HepG2 (cell line): ENCODE results near the gene CIAO3. TPM values are rescaled to one million over a fixed set of nuclear protein-coding genes. Genes with fewer than 3 reads are reported as not detected.
A peak's percentile ranks its signal among the peaks of the same experiment; 100 is the strongest.

Experiments
- AHR ChIP-seq: IDR thresholded peaks from 2 replicates; pipeline ENCODE4 v1.6.1; 2018; ENCODE audit warnings: missing genetic modification reagents, missing compliant biosample characterization
- ARNT ChIP-seq: fragments of 450-650 bp; IDR thresholded peaks from 2 replicates; pipeline ENCODE4 v1.6.1; 2017
- CSRNP1 ChIP-seq: sonication (generic); formaldehyde crosslinking; IDR thresholded peaks from 2 replicates; pipeline ENCODE4 v1.8.1; 2023; ENCODE audit warnings: mild to moderate bottlenecking, missing genetic modification reagents
- HHEX ChIP-seq: IDR thresholded peaks from 2 replicates; pipeline ENCODE4 v1.6.1; 2016; ENCODE audit warnings: control low read depth
- MAF1 ChIP-seq: sonication (generic); formaldehyde crosslinking; IDR thresholded peaks from 2 replicates; pipeline ENCODE4 v1.5.0; 2020; ENCODE audit warnings: missing genetic modification reagents, borderline replicate concordance
- MAX ChIP-seq: IDR thresholded peaks from 2 replicates; pipeline ENCODE4 v1.6.1; 2012; ENCODE audit warnings: inconsistent platforms
- MAZ ChIP-seq, 2 experiments: sonication (generic) in 1 of 2; formaldehyde crosslinking in 1 of 2; IDR thresholded peaks; 2 replicates each; pipeline versions ENCODE4 v1.5.0 to v1.6.1; 2012 to 2020; ENCODE audit warnings: low read depth in 2 of 2, mild to moderate bottlenecking in 2 of 2, borderline replicate concordance in 1 of 2, improper control_type of control experiment in 1 of 2, low read length in 1 of 2, missing genetic modification reagents in 1 of 2, moderate library complexity in 1 of 2
- MTA3 ChIP-seq: sonication (generic); formaldehyde crosslinking; IDR thresholded peaks from 2 replicates; pipeline ENCODE4 v1.4.0; 2020; ENCODE audit warnings: missing genetic modification reagents
- NBN ChIP-seq: fragments of 450-650 bp; conservative IDR thresholded peaks from 2 replicates; pipeline ENCODE4 v1.6.1; 2017
- NFKB2 ChIP-seq: sonication (generic); formaldehyde crosslinking; IDR thresholded peaks from 2 replicates; pipeline ENCODE4 v1.4.0; 2020; ENCODE audit warnings: missing genetic modification reagents, borderline replicate concordance
- NONO ChIP-seq, 2 experiments: fragments of 450-650 bp in 1 of 2; sonication (generic) in 1 of 2; formaldehyde crosslinking in 1 of 2; IDR thresholded peaks in 1 of 2; conservative IDR thresholded peaks in 1 of 2; 2 replicates each; pipeline versions ENCODE4 v1.6.1 to v1.8.0; 2017 to 2022; ENCODE audit warnings: mild to moderate bottlenecking in 1 of 2, missing genetic modification reagents in 1 of 2, moderate library complexity in 1 of 2
- RAD21 ChIP-seq: fragments of 450-650 bp; formaldehyde crosslinking; IDR thresholded peaks from 2 replicates; pipeline ENCODE4 v1.5.0; 2020; ENCODE audit warnings: mild to moderate bottlenecking
- RNF2 ChIP-seq: fragments of 450-650 bp; conservative IDR thresholded peaks from 2 replicates; pipeline ENCODE4 v1.6.1; 2016; ENCODE audit warnings: low read depth
- SRF ChIP-seq: IDR thresholded peaks from 2 replicates; pipeline ENCODE4 v1.6.1; 2011; ENCODE audit warnings: mild to moderate bottlenecking, low read depth, low read length, moderate library complexity
- TAF15 ChIP-seq: fragments of 200-400 bp; formaldehyde crosslinking; IDR thresholded peaks from one replicate; pipeline ENCODE4 v1.6.1; 2018; ENCODE audit warnings: mild to moderate bottlenecking, low read depth, low read length; ENCODE audit not compliant: poor library complexity, severe bottlenecking
- TFDP1 ChIP-seq: IDR thresholded peaks from 2 replicates; pipeline ENCODE4 v1.6.1; 2016; ENCODE audit warnings: missing compliant biosample characterization, missing genetic modification reagents, borderline replicate concordance
- TGIF2 ChIP-seq: IDR thresholded peaks from 2 replicates; pipeline ENCODE4 v1.6.1; 2016; ENCODE audit warnings: control low read depth, missing compliant biosample characterization
- ZFAT ChIP-seq: sonication (generic); formaldehyde crosslinking; conservative IDR thresholded peaks from 2 replicates; pipeline ENCODE4 v1.8.1; 2023; ENCODE audit warnings: missing genetic modification reagents, inconsistent platforms
- ZFP90 ChIP-seq: sonication (generic); formaldehyde crosslinking; IDR thresholded peaks from 2 replicates; pipeline ENCODE4 v1.8.0; 2022; ENCODE audit warnings: missing genetic modification reagents, mild to moderate bottlenecking, inconsistent platforms, borderline replicate concordance
- ZNF382 ChIP-seq: sonication (generic); formaldehyde crosslinking; IDR thresholded peaks from 2 replicates; pipeline ENCODE4 v1.5.0; 2020; ENCODE audit warnings: missing genetic modification reagents, mild to moderate bottlenecking, borderline replicate concordance
- ZNF446 ChIP-seq: sonication (generic); formaldehyde crosslinking; IDR thresholded peaks from 2 replicates; pipeline ENCODE4 v1.5.0; 2020; ENCODE audit warnings: mild to moderate bottlenecking, missing genetic modification reagents
- ZNF75D ChIP-seq: sonication (generic); formaldehyde crosslinking; IDR thresholded peaks from 2 replicates; pipeline ENCODE4 v1.8.1; 2023; ENCODE audit warnings: missing genetic modification reagents, mild to moderate bottlenecking, borderline replicate concordance
- ZNF777 ChIP-seq: sonication (generic); formaldehyde crosslinking; IDR thresholded peaks from 2 replicates; pipeline ENCODE4 v1.4.0; 2020; ENCODE audit warnings: missing genetic modification reagents
- polyA plus RNA-seq, 8 experiments: library from polyadenylated mRNA; depleted of rRNA in 3 of 8; stranded (reverse) in 7 of 8; unstranded in 1 of 8; fragments of >200 nt; fragmentation: Illumina TruSeq in 4 of 8; extraction: Trizol in 4 of 8; gene quantifications; 2 replicates each; pipeline versions ENCODE4 v1.2.1 to v1.2.3, GENCODE V29; 2011 to 2016; ENCODE audit warnings: low read depth in 4 of 8, missing spikeins in 1 of 8, mixed read lengths in 1 of 8; ENCODE audit not compliant: insufficient read depth in 1 of 8
- total RNA-seq, 5 experiments: library from RNA; depleted of rRNA; stranded (reverse); fragments of >200 nt; fragmentation: Illumina TruSeq; extraction: Trizol; gene quantifications; 2 replicates each; pipeline ENCODE4 v1.2.3, GENCODE V29; 2016; ENCODE audit warnings: low read depth in 1 of 5

Gene CIAO3
- total and polyA plus RNA-seq, 2 of the 13 experiments (the other 11 are each of a cell fraction or from before 2014, with no cell fraction given) = 21.7 to 25.0 TPM

- TF ChIP-seq TAF15 (peak; percentile 13), TFDP1 (0 out of 2 replicates have a peak, but pooled peaks have one; percentile 9), HHEX (CRISPR knock-in tag) (no peak), NBN (no peak), TGIF2 (CRISPR knock-in tag) (0 out of 2 replicates have a peak, but pooled peaks have one; percentile 24), ZFP90 (CRISPR knock-in tag) (no peak), RNF2 (peak; percentile 38; the same call in 1 of the 2 replicates), ZNF446 (peak; percentile 75; the same call in 1 of the 2 replicates), MAX (0 out of 2 replicates have a peak, but pooled peaks have one; percentile 3), MAF1 (CRISPR knock-in tag) (no peak), NONO (IDR thresholded peaks at IDR 0.05) (no peak), NONO (CRISPR knock-in tag; conservative IDR thresholded peaks at IDR 0.05) (0 out of 2 replicates have a peak, but pooled peaks have one; percentile 14), NFKB2 (CRISPR knock-in tag) (no peak), CSRNP1 (CRISPR knock-in tag) (no peak; the same call in 1 of the 2 replicates), SRF (no peak), ZNF382 (no peak), MTA3 (CRISPR knock-in tag) (0 out of 2 replicates have a peak, but pooled peaks have one; percentile 17), ZFAT (CRISPR knock-in tag) (no peak), RAD21 (CRISPR knock-in tag) (peak; percentile 69), MAZ (IDR thresholded peaks at IDR 0.05; ENCODE audit: borderline replicate concordance, low read depth, low read length) (no peak), MAZ (CRISPR knock-in tag; IDR thresholded peaks at IDR 0.05; ENCODE audit: low read depth) (peak; percentile 5; the same call in 1 of the 2 replicates), ARNT (no peak), ZNF75D (CRISPR knock-in tag) (no peak), AHR (CRISPR knock-in tag) (no peak), ZNF777 (no peak; the same call in 1 of the 2 replicates)
These were observed 25.2 kb downstream of the CIAO3 start (continued) for GRCh38 chr16:715477-716199.
